Globus pallidus (tissue), 1 donor: ENCODE measurements around the gene PLS3.

Experiments
- DNase-seq: peaks from one replicate; pipeline ENCODE4 v3.0.0-alpha.2; 2015; ENCODE audit warnings: low spot score

Gene PLS3

GRCh38 chrX:115694028-115694427, 133.1 kb downstream of the PLS3 start:
- no peak for DNase-seq

- no peak for DNase-seq
Observed at GRCh38 chrX:115696039-115696438, 135.1 kb downstream of the PLS3 start.

GRCh38 chrX:115696939-115697338, 136.0 kb downstream of the PLS3 start:
- no peak for DNase-seq

- DNase-seq, result no peak
Observed at GRCh38 chrX:115697806-115698205, 136.8 kb downstream of the PLS3 start.
